DMS79 treated with DMSO at 0.1 percent for 48 hours (cell line): ENCODE results near the gene ARHGAP26.

Experiments
- DNase-seq: peaks from one replicate; lab custom pipeline; 2025; lab: John Stamatoyannopoulos, UW

ARHGAP26 gene

DNA sequence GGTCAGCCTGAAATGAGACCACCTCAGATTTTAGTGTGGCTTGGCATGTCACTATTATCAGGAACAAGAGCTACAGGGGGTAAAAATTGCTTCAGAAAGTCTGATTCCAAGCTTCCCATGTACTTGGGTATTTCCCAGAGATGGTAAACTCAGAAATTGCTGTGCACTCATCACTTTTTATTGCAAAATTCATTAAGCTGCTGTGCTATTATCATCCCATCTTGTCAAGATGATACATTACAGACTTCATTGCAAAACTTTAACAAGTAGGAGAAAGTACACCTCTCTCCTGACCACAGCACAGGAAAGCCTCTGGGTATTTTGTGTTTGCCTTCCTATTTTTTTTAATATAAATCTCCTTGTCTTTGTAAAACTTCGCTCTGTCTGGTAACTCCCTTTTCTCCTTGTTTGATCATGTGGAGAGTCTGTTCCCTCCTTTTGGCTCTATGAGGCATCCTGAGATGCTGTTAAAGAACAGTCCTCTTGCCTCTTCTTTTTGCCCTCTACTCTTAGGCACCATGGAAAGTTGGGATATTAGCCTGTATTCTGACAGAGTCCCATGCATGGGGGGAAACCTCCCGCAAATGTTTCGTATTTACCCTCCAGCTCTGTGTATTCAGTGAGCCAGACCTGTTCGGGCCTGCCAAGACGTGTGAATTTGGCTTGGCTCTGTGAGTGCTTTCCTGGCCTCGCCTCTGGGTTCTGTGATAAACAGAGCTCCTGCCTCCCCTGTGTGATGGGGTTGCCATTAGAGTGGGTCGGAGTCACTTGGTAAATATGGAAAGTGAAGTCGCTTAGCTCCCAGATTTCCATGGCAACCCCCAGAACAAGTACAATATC, 372.6 kb downstream of the ARHGAP26 start:
- peak; percentile 57 for DNase-seq

DNA sequence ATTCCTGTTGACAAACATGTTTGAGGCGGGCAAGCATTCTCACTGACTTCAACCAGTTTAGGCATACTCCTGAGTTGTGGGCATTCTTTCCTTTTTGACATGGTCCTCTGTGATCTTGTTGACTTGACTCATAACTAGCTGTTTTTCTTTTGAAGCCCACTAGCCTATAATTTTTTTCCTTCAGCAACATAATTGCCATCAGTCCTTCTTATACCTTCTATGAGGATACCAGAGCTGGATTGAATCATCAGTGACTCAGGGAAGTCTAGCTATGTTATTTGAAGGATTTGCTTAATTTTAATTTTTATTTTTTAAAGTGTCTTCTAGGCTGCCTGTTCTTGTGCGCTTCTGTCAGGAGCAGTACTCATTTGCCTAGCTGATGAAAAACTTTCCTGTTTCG, 373.8 kb downstream of the ARHGAP26 start:
- DNase-seq = no peak

DNA sequence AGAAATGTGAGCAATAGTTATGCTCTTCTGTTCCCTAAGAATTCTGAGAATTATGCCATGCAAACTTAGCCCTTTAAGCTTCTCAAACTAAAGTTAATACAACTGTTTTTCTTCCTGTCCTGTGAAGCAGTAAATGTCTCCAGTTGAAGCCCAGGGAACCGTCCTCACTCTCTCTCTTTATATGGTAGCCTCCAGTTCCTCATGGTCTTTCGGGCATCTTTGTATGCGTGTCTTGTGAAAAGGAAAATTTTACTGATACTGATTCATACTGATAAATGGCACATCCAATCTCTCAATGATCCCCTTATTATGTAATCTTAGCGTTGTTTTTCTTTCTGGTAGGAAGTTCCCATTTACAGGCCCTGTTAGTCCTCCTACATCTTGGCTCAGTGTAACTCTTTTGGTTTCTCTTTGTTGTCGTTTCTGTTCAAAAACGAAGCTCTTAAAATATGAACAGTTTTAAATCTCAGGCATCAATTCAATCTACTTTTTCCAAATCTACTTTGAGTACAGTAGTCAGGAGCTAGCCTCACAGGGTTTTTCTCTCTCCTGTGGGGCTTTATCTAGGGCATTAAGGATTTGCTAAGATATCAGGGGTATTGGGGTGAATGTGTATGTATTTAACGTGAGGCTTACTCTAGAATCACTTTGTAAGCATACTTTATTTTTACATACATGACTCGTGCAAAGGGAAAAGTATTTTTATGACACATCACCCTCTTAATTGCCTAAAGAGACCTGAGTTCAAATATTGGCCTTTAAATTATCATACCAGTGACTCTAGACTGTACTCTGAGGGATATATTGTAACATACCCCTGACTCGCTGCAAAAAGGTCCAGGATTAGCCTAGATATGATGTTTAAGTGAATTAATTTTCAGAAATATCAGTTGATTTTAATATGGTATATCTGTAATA, 375.3 kb downstream of the ARHGAP26 start:
- DNase-seq = no peak

DNA sequence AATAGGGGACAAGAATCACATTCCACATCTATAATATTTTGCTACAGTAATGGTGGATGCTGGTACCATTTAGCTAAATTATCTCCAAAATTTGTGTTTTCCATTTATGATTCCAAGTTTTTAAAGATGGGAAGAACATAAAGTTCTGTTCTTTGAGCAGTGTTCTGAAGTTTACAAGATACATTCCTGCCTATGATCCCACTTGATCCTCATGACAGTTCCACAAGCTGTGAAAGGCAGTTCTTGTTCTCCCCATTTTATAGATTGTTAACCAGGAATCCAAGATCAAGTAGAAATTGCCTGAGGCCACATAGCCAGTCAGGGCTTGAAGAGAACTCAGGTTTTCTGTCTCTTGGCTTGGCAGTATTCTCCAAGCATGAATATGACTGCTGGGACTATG, 376.0 kb downstream of the ARHGAP26 start:
- DNase-seq = no peak

DNA sequence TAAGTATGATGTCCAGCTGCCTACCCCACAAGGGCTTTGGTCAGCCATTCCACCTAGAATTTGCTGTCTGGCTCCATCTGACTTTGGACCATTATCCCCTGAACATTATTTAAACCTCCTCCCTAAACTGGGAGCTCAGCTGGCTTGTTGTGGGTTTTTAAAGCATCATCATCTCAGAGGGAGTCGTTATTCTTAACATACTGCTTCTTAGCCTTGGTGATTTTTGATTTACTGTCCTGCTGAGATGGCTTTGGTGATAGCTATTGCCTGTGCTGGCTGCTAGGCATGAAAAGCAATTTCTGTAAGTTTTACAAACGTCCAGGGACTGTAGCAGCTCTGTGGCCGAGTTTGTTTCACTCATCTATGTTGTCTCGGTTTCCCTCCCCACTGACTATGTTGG, 377.2 kb downstream of the ARHGAP26 start:
- no peak for DNase-seq

DNA sequence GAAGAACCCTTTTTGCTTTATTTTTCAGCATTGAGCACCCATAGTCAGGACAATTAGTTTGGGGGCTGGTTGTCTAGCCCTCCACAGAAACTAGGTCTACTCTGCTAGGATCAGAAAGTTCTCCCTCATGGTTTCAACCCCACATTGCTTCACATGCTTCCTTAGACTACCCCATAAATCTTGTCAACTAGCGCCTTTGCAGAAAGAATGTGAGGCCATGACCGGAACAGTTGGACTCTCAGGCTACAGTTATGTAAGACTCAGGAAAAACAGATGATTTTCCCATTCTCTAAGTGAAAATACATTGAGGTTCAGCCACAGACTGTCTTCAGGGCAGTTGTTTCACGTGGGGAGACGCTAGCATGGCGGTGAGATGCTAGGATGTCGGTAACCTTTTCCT, 377.7 kb downstream of the ARHGAP26 start:
- no peak for DNase-seq

DNA sequence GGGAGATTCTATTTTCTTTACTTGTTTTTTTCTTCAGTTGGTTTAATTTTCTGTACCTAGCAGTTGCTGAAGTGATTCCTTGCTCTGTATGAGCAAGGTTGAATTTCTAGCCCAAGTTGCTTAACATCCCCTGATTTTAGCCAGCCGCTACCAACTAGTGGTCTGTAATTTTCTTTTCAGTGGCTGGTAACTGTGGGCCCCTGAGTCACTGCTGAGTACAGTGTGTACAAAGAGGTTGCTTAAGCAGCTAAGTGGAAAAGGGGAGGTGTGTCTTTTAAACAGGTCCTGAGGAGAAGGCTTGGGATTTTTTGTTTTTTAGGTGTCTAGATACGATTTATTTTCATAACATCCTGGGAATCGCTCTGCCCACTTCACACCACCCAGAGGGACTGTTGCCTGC, 378.6 kb downstream of the ARHGAP26 start:
- DNase-seq = no peak

DNA sequence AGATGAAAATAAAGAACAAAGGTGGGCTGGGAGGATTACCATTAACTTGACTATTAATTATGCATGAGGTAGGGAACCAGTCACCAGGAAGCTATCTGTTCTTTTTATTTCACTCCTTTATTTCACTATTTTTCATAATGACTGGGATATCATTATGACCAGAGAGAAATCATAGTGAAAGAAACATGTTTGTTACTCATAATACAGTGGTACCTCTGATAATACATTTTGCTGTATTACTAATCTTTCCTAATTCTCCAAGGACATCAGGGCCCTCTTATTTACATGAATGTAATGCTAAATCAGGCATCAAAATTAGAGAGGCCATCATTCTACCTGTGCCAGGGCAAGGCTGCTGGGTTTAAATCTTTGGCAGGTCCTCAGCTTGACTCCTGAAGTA, 379.6 kb downstream of the ARHGAP26 start:
- no peak for DNase-seq

DNA sequence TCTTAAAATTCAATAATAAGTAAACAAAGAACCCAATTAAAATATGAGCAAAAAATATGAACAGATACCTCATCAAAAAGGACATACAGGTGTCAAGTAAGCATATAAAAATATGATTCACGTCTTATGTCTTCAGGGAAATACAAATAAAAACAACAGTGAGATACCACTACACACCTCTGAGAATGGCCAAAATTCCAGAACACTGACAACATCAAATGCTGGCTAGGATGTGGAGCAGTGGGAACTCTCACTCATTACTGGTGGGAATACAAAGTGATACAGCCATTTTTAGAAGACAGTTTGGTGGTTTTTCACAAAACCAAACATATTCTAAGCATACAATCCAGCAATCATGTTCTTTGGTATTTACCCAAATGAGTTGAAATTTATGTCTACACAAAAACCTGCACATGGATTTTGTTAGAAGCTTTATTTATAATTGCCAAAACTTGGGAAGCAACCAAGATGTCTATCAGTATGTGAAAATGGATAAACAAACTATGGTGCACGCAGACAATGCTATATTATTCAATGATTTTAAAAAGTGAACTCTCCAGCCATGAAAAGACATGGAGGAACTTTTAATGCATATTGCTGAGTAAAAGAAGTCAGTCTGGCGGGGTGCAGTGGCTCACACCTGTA, 381.0 kb downstream of the ARHGAP26 start:
- DNase-seq = no peak

DNA sequence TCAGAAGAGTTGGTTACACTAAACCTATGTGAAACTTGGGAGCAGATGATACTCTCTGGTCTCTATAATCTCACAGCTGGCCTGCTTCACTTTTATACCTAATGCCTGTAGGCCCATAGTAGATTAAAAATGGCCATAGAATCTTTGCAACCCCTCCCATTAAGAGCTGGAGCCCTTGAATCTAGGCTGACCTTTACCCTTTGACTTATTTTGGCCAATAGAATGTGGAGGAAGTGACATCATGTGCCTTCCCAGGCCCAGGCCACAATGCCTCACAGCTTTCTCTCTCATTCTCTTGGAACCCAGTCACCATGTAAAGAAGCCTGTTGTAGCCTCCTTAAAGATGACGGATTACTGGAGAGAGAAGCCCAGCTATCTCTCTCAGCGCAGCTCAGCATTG, 382.3 kb downstream of the ARHGAP26 start:
- no peak for DNase-seq

DNA sequence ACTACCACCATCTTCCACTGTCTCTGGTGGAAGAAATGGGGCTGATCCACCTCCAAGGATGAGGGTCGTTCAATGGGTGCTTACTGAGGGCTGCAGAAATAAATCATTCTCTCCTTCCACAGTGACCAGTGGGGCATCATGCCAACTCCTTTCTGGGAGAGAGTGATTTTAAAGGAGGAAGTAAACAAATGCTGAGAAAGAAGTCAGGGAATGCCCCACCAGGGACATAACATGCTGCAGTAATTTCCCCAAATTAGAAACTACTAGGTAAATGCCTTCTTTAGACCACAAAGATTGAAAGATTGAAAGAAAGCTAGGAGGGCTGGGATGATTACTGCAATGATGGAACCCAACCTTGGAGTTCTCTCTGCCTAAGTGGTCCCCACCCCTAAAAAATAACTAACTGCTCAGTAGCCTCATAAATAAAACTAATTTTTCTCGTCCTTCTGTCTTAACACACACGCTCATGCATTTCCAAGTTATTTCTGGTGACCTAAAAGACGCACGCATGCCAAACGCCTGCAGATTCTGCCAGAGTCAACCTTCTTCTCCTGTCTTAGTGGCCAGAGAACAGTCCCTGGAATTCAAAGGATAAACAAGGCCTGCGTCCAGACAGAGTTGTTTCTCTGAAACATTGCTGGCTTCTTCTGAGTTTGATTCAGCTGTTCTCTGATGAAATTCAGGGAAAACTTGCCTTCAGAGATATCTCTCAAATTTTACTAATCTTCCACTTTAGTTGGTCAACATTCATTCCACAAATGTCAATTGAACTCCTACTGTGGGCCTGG, 383.3 kb downstream of the ARHGAP26 start:
- no peak for DNase-seq

DNA sequence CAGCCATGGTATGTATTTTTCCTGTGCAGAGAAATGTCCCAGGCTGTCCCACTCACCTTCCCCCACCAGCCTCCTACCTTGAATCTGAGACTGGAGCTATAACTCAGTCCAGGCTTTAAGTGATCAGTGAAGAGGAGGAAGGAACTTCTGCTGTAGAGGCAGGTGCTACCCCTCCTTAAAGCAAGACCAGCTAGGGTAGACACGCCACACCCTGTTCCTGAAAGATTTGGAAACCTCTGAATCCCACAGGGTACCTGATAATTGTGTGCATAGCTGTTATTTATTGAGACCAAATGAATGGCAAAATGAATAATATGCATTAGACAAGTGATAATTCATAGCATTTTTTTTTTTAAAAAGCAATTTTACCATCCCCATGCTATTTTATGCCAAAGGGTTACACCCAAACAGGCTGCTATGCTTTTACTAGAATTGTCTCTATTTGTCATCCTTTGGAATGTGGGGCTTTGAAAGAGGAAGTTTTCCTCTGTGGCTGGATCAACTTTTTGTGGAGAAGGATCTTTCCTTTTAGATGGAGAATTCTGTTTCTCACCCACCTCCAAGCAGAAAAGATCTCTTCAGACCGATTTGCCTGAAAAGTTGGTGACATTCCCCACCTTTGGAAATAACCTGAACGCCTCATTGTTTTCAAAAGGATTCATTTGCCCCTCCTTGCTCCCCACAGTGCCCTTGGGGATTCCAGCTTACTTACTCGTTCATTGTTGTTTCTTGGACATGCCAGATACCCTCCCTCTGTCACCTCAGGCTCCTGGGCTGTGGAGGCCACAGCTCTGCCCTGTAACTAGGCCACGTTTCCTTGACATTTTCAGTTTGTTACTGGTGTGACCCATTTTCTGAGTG, 384.6 kb downstream of the ARHGAP26 start:
- no peak for DNase-seq

DNA sequence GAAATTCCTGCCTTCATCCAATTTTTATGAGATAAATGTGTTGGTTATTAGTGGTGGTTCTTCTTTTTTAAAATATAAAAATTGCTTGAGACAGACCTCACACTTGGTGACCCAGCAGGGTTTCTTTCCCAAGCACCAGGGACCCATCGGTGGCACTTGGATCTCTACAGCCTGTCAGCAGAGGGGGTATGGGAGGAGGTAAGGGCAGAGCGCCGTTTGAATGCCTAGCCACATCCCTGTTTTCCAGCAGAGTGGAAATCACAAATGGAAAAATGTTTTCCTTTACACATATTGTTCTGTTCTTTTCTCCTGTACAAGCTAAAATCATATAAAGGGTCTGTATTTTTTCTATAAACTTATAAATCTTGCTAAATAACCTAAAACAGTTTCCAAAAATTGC, 385.3 kb downstream of the ARHGAP26 start:
- DNase-seq = no peak

DNA sequence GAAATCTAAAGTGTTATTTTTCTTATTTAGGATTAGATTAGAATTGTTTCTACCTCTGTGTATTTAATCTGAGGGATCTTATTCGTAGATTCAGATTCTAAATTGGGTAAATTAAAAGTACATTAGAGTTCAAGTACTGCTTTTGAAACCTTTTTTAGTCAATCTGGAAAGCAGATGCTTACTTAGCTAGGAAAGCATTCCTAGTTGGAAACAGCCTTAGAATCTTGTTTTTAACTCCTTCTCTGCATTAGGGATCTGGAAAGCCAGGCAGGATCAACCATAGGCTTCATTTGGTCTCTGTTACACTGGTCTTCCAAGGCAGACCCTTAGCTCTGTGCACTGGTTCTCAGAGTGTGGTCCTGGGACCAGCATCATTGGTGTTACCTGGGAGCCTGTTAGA, 385.9 kb downstream of the ARHGAP26 start:
- no peak for DNase-seq

DNA sequence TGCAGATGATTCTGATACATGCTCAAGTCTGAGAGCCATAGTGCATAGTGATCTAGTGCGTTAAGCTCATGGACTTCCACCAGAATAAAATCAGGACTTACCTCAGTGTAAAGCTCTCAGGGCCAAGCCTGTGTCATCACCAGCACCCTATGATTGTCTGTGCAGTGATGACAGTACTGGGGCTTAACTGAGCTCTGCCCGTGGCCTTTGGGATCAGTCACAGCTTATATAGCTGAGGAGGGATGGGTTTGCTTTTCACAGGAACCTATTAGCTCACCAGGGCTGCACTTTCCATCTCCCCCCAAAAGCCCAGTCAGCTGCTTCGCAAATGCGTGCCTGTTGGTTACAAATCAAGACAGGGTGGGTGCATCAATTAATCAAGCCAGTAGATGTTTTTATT, 386.4 kb downstream of the ARHGAP26 start:
- DNase-seq = no peak

DNA sequence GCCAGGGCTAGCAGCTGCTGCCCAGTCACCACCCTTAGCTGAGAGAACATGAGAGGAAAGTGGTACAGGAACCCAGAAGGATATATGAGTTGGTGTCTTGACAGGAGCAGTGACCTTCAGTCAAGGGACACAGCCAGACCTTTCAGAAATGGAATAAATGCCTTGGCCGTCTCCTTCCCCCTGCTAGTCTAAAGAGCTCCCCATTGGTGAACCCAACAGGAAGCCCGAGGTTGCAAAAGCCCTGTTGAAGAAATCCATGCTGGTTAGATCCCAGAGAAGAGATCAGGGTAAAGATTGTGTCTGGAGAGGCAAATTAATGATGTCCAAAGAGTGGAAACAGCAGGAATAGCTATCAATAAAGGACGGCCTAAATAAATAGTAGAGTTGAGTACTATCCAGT, 388.9 kb downstream of the ARHGAP26 start:
- DNase-seq = no peak

DNA sequence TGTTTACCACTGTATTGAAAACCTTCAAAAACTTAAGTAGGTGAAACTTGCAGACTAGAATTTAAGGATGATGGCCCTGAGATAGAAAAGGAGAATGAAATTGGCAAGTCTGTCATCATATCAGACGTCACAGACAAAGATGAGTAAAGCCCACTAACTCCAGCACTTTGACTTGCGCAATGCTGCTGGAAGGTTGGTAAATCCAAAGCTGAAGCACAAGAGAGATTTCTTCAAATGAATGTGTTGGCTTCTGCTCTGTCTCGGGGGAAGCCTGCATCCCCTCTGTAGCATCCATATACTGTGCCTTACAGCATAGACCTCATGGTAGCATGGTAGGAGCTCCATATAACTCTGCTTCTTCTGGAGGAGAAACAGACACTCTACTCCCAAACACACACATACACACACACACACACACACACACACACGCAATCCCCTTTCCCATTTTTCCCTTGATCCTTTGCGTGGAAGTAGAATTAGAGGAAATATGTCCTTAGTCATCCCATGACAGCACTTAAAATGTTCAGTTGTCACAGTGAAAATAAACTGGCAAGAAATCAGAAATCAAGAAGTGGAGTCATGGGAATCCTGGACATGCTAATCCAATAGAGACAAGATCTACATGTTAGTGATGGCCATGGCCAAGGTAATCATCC, 391.8 kb downstream of the ARHGAP26 start:
- DNase-seq = no peak

DNA sequence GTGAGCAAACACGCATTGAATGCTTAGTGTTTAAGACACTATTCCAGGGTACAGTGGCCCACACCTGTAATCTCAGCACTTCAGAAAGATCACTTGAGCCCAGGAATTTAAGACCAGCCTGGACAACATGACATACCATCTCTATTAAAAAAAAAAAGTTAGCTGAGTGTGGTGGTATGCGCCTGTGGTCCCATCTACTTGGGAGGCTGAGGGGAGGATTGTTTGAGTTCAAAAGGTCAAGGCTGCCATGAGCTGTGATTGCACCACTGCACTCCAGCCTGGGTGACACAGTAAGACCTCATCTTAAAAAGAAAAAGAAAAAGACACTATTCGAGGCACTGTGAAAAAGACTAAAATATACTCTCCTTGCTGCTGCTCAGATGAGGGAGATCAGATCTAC, 392.6 kb downstream of the ARHGAP26 start:
- DNase-seq = no peak

DNA sequence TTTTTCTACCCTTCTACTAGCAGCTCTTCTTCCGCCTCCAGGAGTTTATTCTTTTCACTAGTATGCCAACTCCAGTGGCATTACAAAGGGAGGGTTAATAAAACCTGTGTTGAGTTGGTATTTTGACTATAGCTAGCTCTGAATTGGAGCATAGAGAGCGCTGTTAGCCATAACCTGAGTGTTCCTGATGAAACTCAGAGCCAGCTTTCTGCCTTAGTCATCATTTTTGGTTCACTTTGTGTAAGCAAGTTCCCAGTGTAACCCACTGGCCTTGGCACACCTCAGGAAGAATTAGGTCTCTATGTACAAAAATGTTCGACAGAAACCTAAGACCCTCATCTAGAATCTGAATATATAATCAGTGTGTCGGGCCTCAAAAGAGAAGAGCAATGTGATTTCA, 394.4 kb downstream of the ARHGAP26 start:
- DNase-seq = no peak
